GM19452 (cell line): ENCODE results near the gene CHST5.

ENCODE experiments used
- ATAC-seq: cut with Tn5 transposase; IDR thresholded peaks from one replicate; pipeline ENCODE4 v1.9.1; 2021; ENCODE audit not compliant: unreplicated experiment

Gene CHST5

DNA sequence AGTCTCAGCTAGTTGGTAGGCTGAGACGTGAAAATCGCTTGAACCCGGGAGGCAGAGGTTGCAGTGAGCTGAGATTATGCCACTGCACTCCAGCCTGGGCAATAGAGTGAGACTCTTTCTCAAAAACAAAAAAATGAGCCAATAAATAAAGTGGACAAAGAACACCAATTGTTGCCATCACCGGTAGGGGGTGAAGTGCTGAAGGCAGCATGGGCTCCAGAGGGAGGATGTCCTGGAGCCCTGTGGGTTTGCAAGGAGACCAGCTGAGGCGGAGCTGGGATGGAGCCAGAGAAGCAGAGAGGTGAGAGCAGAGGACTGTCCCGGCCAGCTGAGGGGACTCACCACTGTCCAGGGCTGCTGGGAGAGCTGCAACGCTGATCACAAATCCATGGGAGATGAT lies 54.4 kb downstream of the CHST5 start:
- ATAC-seq, result no peak

DNA sequence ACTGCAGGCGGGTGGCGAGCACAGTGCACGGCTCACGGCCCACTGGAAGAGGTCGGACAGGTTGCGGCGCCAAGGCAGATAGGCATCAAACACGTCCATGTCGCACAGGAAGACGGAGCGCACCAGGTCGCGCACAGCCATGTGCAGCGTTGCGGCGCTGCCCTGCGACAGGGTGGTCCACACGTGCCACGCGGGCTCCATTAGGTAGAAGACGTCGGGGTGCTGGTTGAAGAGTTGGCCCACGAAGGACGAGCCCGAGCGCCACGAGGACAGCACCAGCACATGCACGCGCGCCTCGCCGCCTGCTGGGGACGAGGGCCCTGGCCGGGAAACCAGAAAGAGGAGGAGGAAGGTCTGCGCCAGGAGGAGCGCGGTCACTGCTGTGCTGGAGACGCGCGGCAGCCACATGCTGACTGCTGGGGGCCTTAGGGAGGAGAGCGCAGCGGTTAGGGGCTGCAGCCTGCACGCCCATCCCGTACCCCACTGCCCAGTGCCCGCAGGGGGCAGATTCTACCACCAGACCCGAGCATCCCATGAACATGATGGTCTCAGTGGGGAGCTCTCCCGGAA lies 56.4 kb downstream of the CHST5 start:
- no peak for ATAC-seq
